HG03066 (cell line): Measurements from ENCODE around the gene SMIM38.

Experiments
- ATAC-seq: cut with Tn5 transposase; IDR thresholded peaks from one replicate; pipeline ENCODE4 v1.9.1; 2021; ENCODE audit warnings: low read depth; ENCODE audit not compliant: unreplicated experiment

Gene SMIM38

DNA sequence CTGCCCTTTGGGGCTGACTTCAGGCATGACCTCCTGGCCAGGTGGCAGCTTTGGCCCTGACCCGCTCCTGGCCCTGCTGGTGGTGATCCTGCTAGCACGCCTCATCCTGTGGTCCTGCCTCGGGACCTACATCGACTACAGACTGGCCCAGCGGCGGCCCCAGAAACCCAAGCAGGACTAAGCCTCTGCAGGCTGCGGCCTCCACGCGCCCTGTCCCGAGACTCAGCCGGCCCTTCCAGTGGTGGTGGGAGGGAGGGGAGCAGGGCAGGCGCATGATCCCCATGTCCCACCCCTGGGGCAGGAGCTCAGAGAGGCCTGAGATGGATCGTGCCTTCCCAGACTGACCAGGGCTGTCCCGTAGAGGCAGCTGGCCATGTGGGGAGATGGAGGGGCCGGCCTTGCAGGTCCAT is 2.1 kb downstream of the SMIM38 start:
- no peak for ATAC-seq

GRCh38 chr11:69158301-69159149 is 2.8 kb downstream of the SMIM38 start:
- ATAC-seq, result no peak

DNA sequence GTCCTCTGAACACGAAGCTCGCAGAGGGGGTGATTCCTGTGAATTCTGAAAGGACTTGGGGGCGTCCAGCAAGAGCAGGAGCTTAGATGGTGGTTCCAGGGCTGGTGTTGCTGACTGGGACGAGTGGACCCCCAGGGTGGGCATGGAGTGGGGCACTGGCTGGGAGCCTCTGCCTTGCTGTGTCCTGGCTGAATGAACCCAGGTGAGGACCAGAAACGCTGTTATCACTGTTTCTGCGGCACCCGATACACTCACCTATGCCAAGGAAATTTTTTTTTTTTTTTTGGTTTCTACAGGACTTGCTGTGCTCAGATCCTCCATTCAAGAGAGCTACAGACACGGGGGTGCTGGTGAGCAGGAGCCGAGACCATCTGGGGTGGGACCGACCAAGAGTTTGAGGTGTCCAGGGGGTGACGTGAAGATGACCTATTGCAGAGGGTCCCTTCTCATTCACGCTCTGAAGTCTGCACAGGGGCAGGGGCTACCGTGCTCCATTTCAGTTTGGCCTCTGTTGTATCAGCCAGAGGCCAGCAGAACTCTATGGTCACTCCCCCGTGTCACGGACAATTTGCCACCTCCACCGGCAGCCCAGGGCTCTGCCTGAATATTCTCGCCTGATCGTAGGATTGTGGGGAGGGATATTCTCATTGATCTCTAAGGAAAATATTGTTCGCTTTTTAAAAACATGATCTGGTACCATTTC is 3.6 kb downstream of the SMIM38 start:
- ATAC-seq, result no peak

- ATAC-seq, result no peak
These were observed 4.8 kb downstream of the SMIM38 start for GRCh38 chr11:69160296-69161116.

DNA sequence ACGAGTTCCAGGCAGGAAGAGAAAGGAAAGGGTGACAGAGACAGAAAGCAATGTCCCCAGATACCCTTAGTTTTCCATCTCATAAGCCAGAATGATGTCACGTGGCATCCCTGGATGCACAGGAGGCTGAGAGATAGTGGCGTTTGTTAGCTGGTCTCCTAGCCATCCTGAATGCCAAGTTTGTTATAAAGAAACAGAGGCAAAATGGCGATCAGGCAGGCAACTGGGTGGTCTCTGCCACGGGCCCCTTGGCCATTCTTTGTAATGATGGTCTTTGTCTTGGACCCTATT is 5.3 kb downstream of the SMIM38 start:
- ATAC-seq, result no peak

DNA sequence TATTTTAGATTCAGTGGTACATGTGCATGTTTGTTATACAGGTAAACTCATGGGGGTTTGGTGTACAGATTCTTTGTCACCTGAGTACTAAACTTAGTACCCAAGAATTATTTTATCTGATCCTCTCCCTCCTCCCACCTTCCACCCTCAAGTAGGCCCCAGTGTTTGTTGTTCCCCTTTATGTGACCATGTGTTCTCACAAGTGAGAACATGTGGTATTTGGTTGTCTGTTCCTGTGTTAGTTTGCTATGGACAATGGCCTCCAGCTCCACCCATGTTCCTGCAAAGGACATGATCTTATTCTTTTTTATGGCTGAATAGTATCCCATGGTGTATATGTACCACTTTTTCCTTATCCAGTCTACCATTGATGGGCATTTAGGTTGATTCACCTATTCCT is 6.8 kb downstream of the SMIM38 start:
- no peak for ATAC-seq

- no peak for ATAC-seq
These were observed 8.1 kb downstream of the SMIM38 start for GRCh38 chr11:69163842-69164241.

DNA sequence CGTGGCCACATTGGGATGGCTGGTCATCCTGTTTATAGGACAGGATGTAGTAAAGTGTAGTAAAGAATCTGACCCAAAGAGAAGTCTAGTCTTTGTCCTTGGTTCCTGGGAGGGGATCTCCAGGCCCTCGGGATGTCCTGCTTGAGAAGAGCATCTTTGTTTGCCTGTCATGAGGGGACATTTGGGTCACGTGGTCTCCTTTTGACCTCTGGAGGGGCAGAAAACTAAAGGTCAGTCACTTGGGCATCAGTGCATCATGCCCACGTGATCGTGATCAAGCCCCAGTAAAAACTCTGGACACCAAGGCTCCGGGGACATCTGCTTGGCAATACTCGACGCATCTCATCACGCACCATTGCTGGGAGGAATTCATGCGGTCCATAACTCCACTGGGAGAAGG is 9.1 kb downstream of the SMIM38 start:
- ATAC-seq, result no peak

GRCh38 chr11:69165775-69166174 is 10.0 kb downstream of the SMIM38 start:
- no peak for ATAC-seq

DNA sequence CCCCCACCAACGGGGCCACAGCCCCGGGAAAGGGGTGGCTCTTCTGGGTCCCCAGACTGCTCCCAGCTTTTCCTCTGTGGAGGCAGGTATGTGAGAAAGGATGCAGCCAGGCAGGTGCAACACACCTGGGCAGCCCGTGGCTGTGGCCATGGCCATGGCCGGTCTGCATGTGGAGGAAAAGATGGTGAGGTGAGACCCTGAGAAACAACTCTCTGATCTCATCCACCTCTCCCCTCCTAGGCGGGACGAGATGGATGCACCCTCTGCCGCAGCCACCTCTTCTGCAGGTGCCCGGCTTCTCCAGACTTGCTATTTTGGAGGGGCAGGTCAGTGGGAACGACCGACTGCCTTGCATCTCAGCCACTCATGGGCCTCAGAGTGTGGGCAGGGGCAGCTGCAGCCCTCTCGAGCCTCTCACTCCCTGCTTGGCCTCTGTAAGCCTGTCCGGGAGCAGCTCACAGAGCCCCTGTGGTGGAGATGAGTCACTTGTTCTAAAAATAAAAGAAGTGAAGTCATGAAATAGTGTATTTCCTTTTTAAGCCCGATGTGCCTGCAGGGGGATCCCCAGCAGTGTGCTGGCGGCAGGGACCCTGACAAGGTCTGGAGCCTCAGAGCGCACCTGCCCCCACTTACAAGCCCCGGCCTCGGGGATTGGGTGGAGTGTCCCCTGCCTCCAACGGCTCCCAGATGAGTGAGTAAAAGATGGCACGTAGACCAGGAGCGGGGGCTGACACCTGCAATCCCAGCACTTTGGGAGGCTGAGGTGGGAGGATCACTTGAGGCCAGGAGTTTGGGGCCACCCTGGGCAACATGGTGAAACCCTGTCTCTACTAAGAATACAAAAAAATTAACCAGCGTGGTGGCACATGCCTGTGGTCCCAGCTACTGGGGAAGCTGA is 10.7 kb downstream of the SMIM38 start:
- ATAC-seq, result peak; percentile 99

- ATAC-seq, result no peak
These were observed 11.6 kb downstream of the SMIM38 start for GRCh38 chr11:69167130-69167915.

- ATAC-seq, result no peak
These were observed 12.4 kb downstream of the SMIM38 start for GRCh38 chr11:69167916-69168691.

- ATAC-seq, result no peak
These were observed 13.7 kb downstream of the SMIM38 start for GRCh38 chr11:69169479-69169878.

DNA sequence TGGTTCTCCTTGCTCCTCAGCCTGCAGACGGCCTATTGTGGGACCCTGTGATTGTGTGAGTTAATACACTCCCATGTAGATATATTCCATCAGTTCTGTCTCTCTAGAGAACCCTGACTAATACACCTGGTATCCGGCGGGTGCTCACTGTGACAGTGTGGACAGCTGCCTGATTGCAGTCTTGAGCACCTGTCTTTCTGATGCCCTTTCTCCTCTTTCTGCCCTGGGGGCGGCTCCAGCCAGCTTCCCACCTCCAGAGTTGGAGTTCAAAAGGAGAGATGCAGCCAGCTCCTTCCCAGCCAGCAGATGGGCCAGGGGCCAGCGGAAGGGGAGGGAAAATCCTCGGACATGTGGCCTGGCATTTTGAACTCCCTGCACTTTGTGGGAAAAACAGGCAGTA is 15.0 kb downstream of the SMIM38 start:
- no peak for ATAC-seq

DNA sequence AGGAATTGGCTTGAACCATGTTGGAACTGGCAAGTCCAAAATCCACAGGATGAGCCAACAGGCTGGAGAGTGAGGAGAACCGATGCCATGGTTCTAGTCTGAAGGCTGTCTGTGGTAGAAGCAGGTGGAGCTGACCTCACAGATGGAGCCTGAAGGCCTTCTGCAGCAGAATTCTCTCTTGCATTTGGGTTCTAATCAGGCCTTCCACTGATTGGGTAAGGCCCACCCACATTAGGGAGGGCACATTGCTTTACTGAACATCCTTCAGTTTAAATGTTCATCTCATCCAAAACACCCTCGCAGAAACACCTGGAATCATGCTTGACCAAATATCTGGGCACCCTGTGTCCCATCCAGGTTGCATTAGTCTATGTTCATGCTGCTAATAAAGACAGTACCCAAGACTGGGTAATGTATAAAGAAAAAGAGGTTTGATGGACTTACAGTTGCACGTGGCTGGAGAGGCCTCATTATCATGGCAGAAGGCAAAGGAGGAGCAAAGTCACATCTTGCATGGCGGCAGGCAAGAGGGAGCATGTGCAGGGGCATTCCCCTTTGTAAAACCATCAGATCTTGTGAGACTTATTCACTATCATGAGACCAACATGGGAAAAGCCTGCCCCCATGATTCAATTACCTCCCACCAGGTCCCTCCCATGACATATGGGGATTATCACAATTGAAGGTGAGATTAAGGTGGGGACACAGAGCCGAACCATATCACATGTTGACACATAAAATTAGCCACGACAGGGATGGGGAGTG is 15.9 kb downstream of the SMIM38 start:
- no peak for ATAC-seq

DNA sequence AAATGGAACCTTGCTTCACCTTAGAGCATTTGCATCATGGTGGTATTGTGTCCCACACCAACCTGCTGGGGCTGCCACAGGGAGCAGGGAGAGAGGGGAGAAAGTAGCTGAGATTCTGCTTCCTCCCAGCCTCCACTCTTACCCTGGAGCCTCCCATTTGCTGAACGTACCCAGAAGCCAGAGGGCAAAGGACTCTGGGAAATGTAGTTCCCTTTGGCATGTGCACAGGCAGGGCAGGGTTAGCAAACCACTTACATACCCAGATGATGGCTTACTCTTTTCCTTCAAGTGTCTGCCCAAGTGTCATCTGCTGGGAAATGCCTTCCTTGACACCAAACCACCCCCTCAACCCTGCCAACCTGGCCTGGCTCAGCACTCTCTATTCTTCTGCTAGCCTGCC is 16.9 kb downstream of the SMIM38 start:
- ATAC-seq, result no peak

- ATAC-seq, result no peak
These were observed 17.6 kb downstream of the SMIM38 start for GRCh38 chr11:69173331-69173730.

GRCh38 chr11:69173925-69174581 is 18.3 kb downstream of the SMIM38 start:
- no peak for ATAC-seq
